PC-9 (cell line): ENCODE results near the gene ANO4.

Experiments
- EZH2 ChIP-seq: fragments of 200-600 bp; sonication (generic); IDR thresholded peaks from 2 replicates; pipeline ENCODE4 v1.8.0; 2017; ENCODE audit warnings: antibody characterized with exemption, low read depth
- TF ChIP-seq, protein P1 (sequence below): fragments of 200-600 bp; sonication (generic); conservative IDR thresholded peaks from 2 replicates; pipeline ENCODE4 v1.6.1; 2017; ENCODE audit warnings: mixed run types, antibody characterized with exemption, mild to moderate bottlenecking, moderate library complexity

DNA sequence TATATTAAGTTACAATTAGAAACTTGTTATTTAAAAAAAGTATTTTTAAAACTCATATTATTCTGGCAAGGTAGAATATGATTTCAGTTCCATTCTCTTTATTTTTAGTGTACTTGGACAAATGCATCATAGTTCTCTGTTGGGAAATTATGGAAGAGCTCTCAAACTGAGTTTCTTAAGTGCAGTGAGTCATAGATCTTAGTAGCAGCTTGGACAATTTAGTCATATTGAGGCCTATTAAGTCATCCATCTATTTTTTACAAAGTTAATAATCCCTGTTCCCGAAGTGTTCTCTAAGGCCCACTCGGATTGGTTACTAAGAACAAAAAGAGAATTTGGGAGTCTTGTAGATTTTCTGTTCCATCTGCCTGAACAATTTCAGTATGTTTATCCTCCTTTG lies 113.9 kb downstream of the ANO4 start:
- TF ChIP-seq, protein P1, sequence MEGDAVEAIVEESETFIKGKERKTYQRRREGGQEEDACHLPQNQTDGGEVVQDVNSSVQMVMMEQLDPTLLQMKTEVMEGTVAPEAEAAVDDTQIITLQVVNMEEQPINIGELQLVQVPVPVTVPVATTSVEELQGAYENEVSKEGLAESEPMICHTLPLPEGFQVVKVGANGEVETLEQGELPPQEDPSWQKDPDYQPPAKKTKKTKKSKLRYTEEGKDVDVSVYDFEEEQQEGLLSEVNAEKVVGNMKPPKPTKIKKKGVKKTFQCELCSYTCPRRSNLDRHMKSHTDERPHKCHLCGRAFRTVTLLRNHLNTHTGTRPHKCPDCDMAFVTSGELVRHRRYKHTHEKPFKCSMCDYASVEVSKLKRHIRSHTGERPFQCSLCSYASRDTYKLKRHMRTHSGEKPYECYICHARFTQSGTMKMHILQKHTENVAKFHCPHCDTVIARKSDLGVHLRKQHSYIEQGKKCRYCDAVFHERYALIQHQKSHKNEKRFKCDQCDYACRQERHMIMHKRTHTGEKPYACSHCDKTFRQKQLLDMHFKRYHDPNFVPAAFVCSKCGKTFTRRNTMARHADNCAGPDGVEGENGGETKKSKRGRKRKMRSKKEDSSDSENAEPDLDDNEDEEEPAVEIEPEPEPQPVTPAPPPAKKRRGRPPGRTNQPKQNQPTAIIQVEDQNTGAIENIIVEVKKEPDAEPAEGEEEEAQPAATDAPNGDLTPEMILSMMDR: no peak
- TF ChIP-seq EZH2: no peak
